A172 (cell line): ENCODE data around the gene CALHM4. TPM values are rescaled to one million over a fixed set of nuclear protein-coding genes. Genes with fewer than 3 reads are reported as not detected.

Source experiments
- DNase-seq: peaks from one replicate; pipeline ENCODE4 v3.0.0-alpha.2; 2015; ENCODE audit warnings: low spot score
- total RNA-seq: library from RNA; depleted of rRNA; stranded (reverse); fragments of >200 nt; shearing (Covaris generic); gene quantifications from 2 replicates; pipeline ENCODE4 v1.2.3, GENCODE V29; 2014; rRNA removed

CALHM4 gene, protein sequence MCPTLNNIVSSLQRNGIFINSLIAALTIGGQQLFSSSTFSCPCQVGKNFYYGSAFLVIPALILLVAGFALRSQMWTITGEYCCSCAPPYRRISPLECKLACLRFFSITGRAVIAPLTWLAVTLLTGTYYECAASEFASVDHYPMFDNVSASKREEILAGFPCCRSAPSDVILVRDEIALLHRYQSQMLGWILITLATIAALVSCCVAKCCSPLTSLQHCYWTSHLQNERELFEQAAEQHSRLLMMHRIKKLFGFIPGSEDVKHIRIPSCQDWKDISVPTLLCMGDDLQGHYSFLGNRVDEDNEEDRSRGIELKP
- not detected in 2 replicates for total RNA-seq

DNA sequence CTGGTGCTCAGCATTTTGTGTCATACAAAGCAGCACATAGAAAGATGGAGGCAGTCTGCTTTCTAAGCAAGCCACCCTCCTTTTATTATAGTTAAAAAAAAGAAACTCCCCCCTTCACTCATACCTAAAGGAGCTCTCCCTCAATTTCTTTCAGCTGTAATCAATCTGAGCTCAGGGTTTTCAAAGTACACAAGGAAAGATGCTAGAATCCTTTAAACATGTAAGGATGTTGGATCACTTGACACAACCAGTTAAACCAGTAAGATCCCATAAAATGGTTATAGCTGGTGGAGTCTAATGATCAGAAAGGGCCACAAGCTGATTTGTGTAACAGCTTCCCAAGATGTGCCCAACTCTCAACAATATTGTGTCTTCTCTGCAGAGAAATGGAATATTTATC lies at the start of gene CALHM4:
TSS of gene CALHM4 (plus strand) at position 301 of the 400 bp plus-strand sequence. CDS start at position 344, 43 bp downstream.
- DNase-seq: no peak

DNA sequence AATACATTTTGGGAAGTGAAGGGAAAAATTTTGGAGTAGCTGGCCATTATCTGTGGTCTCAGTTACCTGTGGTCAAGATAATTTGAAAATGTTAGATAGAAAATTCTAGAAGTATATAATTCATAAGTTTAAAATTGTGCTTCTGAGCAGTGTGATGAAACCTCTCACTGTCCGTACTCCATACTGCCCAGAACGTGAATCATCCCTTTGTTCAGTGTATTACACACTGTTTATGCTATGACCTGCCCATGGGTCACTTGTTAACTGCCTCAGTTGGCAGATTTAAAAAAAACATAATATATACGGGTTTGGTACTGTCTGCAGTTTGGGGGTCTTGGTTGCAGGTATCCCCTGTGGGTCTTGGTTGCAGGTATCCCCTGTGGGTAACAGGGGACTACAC lies 46.2 kb upstream of the CALHM4 start:
- DNase-seq: no peak

DNA sequence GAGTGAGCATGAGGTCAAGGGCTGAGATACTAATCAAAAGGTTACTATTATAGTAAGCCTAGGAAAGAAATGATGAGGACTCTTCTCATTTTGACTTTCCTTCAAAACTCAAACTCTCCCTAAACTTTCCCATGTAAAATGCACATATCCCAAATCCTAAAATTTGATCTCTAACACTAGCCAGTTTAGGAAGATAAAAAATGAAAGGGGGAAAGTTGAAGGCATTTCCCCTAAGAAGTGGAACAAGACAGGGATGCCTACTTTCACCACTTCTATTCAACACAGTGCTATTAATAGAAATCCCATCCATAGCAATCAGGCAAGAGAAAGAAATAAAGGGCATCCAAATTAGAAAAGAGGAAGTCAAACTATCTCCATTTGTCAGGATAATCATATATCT lies 45.0 kb upstream of the CALHM4 start:
- DNase-seq: no peak

DNA sequence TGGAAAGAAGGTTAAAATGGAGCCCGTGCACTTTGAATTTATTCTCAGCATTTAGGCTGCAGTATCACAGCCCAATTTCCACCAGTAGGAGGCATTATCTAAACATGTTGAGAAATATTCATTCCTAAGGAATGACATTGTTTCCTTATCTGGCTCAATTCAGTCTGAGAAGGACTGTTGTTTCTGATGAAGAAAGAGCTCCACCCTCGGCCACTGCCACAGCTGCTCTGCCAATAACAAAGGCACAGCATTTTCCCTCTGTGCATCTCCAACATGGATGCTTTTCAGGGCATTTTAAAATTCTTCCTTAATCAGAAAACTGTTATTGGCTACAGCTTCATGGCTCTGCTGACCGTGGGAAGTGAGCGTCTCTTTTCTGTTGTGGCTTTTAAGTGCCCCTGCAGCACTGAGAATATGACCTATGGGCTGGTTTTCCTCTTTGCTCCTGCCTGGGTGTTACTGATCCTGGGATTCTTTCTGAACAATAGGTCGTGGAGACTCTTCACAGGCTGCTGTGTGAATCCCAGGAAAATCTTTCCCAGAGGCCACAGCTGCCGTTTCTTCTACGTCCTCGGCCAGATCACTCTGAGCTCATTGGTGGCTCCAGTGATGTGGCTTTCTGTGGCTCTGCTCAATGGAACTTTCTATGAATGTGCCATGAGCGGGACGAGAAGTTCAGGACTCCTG lies 42.0 kb upstream of the CALHM4 start, which contains the start of gene CALHM5:
TSS of gene CALHM5 (plus strand) at position 216 of the 687 bp plus-strand sequence. CDS start at position 274, 58 bp downstream.
- DNase-seq: peak; percentile 88

DNA sequence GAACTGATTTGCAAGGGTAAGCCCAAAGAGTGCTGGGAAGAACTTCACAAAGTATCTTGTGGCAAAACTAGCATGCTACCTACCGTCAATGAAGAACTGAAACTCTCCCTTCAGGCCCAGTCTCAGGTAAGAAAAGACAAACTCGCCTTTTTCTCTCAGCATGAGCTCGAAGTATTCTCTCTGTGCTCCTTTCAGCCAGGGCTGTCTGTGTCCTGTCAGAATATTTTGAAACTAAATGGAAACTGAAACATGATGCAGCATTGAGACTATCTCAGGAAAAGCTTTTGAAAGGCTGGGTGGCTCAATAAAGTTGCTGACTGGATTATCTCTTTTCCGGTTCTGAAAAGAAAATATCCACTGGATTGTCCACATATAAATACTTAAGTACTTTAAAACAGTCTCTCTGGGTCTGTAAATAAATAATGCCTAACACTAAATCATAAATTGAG lies 41.4 kb upstream of the CALHM4 start:
- no peak for DNase-seq

DNA sequence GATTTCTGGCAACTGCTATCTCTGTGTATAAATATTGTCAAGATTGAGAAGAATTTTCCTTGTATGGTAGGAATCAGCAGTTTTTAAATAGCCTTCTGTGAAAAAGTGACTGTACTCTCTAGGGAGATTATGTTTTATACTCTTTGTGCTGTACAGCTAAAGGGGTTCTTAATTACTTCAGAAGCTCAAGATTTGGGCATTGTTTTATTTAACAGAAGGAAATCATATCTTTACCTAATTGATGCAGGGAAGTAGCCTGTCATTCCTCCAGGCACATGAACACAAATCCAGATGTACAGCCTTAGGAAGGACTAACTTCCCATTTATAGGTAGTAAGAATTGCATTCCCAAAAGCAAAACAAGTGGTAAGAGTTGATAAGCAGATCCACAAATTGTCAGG lies 40.8 kb upstream of the CALHM4 start:
- DNase-seq: no peak

DNA sequence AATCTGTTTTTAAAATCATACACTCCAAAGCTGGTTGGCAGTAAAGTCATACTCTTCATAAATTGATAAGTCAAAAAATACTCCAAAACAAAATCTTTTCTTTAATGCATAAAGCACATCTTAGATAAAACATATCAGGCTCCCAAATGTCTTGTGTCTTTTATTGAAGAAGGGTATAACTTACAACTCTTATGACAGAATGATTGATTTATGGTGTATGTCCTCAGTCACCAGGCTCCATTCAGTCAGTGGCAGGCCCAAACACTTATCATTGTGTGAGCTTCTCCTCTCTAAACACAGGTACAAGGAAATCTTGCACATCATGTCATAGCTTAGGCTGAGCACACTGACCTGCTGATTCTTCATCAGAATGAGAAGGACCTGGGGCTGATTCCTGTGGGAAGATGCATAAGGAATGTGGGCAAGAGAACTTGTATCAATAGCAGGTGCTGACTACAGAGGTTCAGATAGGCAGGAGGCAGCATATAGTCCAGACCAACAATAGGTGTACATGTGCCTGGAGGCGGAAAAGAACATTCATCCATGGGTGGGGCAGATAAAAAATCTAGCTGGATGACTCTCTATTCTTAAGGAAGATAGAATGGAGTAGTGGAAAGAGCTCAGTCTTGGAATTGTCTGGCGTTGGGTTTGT lies 40.2 kb upstream of the CALHM4 start:
- no peak for DNase-seq

DNA sequence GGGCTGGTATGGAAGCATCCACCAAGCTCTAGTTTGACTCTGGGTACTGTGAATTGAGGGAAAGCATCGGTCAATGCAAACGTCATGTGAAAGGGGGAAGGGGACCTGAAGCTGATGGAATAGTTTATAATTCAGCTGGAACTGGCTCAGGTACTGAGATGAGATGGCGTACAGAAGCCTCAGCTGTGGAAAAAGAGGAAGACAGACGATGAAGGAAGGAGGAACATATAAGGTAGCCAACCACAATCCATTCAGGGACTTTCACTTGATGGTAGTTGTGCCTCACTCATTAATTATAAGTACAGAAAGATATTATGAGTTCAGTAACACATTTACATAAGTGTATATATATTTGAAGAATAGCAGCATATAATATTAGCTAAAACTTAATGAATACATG lies 39.4 kb upstream of the CALHM4 start:
- no peak for DNase-seq

DNA sequence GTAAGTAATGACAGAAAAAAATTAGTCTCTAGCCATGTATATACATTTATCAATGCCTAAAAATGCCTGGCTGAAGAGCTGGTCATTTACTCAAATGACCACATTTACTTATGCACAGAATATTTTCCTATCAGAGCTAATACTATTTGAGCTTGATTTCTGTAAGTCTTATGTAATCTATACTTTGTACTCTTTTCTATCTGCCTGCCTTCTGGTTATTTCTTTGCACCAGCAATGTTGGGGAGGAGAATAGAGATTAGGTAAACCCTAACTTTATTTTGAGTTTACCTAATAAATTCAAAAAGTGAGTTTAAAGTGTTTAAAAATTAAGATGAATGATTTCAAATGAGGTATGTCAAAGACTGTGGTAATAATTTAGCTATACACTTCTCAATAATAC lies 38.4 kb upstream of the CALHM4 start:
- DNase-seq: no peak

DNA sequence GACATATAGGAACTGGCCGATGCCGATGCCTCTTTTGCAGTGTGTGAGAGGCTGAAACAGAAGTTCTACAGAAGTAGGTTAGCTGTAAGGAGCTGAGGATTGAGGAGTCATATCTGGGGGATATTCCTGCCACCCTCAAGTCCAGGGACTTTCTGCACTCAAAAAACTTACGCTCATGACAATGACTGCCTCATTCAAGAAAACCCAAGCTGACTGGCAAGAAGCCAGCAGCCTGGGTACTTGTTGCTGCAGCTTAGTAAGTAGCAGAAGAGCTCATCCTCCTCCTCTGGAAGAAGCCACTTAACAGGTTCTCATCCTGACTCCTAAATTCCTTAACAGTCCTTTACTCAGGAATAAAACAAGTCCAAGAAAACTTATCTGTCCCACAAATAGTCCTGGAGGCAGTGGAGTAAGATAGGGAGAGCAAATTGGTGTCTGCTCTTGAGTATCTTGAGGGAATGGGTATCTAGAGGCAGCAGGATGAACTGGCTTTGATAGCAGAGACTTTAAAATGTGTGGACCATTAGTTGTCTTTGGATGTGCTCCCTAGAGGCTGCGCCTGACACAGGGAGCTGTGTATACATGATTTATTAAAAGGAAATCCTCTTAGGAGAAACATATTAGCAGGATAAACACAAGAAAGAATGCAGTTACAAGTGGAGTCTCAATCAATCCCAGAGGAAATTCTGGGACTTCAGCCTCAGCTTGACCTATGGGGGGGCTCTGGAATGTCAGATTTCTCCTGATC lies 34.8 kb upstream of the CALHM4 start:
- no peak for DNase-seq

DNA sequence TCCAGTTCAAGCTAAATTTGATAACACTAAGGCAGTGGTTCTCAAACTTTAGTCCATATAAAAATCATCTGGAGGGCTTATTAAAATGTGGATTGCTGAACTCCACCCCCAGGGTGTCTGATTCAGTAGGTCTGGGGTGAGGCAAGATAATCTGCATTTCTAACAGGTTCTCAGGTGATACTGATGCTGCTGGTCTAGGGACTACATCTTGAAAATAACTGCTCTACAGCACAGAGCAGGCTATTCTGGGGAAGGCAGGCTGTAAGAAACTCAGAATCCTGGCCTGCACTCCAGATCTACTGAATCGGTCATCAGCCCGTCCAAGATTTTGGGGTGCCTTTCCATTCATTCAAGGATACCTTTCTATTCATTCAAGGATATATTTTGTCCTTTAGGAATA lies 30.7 kb upstream of the CALHM4 start:
- DNase-seq: no peak

DNA sequence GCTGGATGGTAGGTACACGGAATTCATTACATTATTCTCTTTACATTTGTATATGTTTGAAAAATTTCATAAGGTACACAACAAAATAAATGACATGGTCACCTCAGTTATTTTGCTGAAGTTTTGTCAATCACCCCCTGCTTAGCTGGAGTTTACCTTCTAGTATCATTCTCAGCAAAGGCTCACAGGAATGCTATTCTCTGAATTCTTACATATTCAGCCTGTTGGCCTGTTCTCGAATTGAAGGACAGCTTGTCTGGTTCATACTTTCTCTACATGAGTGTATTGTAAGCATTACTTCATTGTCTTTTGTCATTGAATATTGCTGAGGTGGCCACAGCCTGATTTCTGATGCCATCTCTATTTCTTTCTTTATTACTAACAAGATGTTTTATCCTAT lies 29.3 kb upstream of the CALHM4 start:
- no peak for DNase-seq

DNA sequence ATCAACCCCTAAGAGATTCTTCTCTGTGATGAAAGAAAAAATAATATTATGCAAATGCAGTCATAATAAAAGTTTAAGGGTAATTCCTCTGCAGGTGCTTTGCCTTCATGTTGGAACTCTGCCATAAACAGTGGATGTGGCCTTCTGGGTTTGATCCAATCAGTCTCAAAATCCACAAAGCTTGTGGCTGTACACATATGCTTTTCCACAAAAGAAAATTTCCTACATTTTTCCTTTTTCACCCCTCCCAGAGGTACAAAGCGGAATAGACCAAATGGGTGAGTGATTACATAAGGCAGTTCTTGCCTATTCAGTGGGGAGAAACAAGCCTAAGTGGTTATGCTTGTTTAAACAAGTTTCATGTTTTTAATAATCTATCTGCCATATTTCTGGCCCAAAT lies 25.4 kb upstream of the CALHM4 start:
- DNase-seq: no peak

DNA sequence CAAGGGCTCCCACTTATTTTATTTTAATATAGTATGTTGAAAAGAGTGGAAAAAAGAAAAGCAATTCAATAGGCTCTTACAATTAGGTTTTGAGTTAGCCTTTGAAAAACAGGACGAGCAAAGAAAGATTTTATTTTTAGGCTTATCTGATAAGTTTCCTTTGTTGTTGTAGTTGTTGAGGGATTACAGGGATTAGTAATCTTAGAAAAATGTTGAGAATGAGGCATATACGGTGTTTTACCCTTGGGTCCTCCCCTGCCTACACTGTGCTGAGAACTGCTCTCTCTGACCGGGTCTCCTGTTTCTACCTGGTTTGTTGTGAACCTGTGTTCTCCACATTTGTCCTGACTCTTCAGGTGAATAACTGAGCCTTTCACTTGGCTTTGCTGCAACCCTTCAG lies 24.8 kb upstream of the CALHM4 start:
- peak; percentile 30 for DNase-seq

DNA sequence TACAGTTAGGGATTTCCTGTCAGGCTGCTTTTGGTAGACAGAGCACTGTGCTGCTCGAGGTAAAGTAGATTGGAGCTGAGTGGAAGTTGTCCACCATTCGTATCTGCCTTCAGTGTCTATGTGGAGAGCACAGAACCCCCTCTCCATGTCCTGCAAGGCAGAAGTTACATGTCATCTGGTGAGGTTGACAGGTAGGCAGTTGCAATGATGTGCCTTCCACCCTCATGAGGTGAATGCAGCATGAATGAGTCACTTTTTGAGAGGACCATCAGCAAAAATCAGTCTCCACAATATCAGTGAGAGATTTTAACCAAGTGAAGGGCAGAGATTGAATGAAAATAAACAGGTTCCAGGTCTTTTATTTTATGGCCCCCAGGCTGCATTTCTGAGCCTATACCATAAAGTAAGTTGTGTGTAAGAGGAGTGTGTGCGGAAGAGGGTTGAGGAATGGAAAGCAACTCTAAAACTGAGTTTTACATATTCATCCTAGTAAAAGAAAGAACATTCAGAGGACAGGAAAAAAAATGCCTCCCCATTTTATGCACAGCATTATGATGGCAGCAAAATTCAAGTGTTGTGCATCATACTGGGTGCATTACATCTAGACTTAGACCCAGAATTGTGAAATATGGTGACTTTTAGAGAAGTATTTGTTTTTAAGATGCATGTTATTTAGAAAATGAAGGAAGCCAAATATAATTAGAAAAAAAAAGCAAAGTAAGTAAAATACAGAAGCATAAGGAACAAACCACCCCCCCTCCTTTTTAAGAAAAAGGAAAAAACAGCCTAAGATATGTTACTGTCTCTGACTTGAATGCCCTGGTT lies 23.9 kb upstream of the CALHM4 start:
- no peak for DNase-seq

DNA sequence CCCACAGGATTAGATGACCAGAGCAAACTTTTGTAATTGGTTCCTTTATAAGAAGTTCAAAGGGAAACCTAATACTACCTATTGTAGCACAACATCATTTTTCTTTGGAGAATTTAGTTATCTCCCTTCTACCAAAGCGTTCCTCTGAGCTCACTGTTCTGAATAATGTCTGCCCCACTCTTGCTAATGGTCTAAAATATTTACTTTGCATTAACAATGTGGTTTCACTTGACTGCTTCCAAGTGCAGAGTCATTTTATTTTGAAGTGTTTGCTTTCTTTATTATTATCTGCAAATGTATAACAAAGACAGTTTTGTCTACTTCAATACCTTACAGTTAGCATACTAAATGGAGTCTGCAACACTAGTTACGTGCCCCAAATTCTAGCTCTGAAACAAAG lies 23.1 kb upstream of the CALHM4 start:
- no peak for DNase-seq

DNA sequence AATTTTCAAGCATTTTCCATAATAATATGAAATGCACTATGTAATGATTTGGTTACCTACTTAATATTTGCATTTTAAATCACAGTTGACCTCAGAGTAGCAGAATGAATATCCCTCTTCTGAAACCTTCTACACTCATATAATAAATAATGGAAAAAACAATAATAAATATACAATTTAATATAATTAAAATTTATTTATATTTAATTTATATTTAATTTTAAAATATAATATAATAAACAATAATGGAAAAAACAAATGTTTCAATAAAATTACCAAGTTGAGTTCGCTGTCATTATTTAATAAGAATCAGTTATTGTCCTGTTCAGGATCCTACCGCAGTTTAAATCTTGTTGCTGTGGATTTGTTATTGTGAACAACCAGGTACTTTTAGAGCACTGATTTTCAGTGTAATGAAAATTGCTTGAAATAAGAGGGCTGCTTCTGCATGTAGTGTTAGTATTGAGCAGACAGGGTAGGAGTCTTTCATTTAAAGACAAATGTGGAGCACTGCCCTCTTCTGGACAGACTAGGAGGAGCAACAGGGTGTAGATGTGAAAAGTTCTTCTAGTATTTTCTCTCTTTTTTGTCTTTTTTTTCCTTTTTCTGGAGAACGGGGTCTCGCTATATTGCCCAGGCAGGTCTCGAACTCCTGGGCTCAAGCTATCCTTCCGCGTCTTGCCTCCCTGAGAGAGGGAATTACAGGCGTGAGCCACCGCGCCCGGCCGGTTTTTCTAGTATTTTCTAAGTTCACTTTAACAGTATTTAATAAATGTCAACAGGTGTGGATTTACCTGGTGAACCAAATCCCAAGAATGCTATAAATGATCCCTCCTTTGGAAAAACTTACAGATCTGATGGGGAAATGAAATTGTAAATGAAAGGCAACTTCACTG lies 21.6 kb upstream of the CALHM4 start:
- DNase-seq: peak; percentile 53

DNA sequence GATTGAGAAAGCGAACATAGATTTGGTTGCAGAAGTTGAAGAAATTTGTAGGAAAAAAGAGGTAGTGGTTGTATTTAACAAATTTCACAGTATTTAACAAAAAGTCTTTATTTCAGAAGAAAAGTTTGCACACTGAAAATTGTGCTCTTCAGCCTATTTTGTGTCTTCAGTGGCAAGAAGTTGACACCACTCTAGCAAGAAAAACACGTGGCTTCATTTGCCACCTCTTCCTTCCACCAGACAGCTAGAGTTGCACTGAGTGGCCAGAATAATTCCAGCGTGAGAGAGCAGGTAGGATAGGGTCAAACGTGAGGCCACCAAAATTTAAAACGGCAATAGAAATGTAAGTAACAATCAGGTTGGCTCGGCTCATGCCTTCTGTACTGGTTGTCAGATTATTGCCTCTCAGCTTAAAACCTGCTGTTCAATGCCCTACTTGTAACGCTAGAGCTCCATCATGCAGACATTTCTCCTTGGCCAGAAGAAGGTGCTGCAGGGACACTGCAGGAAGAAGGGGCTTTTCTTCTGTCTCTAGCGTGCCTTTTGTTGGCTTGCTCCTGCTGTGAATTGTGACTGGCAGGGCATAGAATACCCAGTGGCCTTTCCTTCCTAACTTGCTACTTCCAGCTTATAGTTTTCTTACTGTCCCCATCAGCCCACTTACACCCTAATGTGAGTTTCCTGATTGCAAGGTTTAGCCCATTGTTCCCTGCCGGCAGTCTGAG lies 20.2 kb upstream of the CALHM4 start:
- DNase-seq: no peak

DNA sequence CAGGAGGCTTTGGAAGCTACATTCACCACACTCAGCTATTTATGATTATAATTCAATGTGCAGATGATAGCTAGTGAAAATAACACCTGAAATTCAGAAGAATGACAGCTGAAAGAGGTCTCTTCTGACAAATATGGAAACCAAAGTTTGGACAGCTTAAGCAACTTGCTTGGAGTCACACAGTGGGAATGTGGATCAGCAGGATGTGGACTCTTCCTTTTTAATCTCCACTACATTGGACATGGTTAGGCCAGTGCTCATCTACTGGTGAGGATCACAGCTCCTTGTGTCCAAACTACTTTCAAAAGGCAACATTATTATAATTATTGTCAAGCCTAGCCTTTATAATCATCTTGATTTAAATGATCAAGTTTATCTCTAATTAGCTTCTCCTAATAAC lies 18.4 kb upstream of the CALHM4 start:
- DNase-seq: no peak
